ENCODE results near the gene LILRA6. TPM values are rescaled to one million over a fixed set of nuclear protein-coding genes. Genes with fewer than 3 reads are reported as not detected.

The LILRA6 gene
- total and polyA plus RNA-seq, 2 of the 13 experiments (the other 11 are each of a cell fraction or from before 2014, with no cell fraction given), result not detected

DNA sequence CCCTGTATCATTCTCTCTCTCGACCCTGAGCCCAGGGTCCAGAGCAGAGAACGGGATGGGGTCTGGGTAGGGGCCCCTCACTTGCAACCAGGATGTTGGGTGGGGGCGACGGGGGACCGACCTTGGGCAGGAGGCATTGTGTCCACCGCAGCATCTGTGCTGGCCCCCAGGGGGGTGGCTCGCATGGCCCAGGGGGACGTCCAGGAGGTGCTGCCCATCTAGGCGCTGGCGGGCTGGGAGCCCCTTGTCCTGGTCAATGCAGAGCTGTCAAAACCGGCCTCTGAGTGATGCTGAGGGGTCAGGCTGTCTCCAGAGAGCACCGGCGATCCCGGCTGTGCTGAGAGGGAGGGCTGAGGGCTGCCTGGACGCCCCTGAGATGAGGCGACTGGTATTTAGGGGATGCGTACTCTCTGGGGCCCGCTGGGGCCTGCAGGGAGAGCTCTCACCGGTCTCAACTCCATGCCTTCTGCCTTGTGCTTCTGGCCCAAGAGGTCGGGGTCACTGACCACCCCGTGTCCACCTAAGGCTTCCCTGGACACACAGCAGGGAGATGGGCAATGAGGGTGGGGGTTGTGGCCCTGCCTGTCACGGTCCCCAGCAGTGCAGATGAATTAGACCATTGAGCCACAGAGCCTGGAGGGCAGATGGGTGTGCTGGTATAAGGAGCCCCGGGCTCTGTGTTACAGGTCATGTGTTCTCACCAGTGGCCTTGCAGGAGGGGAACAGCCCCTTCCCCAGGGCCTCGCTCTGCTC, 33.4 kb downstream of the LILRA6 start (continued):
- TF ChIP-seq, protein P1, sequence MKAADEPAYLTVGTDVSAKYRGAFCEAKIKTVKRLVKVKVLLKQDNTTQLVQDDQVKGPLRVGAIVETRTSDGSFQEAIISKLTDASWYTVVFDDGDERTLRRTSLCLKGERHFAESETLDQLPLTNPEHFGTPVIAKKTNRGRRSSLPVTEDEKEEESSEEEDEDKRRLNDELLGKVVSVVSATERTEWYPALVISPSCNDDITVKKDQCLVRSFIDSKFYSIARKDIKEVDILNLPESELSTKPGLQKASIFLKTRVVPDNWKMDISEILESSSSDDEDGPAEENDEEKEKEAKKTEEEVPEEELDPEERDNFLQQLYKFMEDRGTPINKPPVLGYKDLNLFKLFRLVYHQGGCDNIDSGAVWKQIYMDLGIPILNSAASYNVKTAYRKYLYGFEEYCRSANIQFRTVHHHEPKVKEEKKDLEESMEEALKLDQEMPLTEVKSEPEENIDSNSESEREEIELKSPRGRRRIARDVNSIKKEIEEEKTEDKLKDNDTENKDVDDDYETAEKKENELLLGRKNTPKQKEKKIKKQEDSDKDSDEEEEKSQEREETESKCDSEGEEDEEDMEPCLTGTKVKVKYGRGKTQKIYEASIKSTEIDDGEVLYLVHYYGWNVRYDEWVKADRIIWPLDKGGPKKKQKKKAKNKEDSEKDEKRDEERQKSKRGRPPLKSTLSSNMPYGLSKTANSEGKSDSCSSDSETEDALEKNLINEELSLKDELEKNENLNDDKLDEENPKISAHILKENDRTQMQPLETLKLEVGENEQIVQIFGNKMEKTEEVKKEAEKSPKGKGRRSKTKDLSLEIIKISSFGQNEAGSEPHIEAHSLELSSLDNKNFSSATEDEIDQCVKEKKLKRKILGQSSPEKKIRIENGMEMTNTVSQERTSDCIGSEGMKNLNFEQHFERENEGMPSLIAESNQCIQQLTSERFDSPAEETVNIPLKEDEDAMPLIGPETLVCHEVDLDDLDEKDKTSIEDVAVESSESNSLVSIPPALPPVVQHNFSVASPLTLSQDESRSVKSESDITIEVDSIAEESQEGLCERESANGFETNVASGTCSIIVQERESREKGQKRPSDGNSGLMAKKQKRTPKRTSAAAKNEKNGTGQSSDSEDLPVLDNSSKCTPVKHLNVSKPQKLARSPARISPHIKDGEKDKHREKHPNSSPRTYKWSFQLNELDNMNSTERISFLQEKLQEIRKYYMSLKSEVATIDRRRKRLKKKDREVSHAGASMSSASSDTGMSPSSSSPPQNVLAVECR (CRISPR knock-in tag; IDR thresholded peaks at IDR 0.05; ENCODE audit: borderline replicate concordance), result peak; percentile 14; the same call in 1 of the 2 replicates
- TF ChIP-seq DR1 (CRISPR knock-in tag; IDR thresholded peaks at IDR 0.05) (0 out of 2 replicates have a peak, but pooled peaks have one; percentile 38), ZBTB20 (CRISPR knock-in tag; IDR thresholded peaks at IDR 0.05; ENCODE audit: borderline replicate concordance, low read depth) (0 out of 2 replicates have a peak, but pooled peaks have one; percentile 4), ISX (CRISPR knock-in tag; conservative IDR thresholded peaks at IDR 0.05) (no peak), HDAC6 (IDR thresholded peaks at IDR 0.05; ENCODE audit: low read depth, low read length) (no peak), ZNF687 (CRISPR knock-in tag; IDR thresholded peaks at IDR 0.05) (peak; percentile 52), POLR2A (IDR thresholded peaks at IDR 0.05; ENCODE audit: insufficient read depth in 1 of 2, low read depth in 2 of 2, low read length in 2 of 2) (peak in 1 of 2 experiments; percentile 28; a peak in 1 of 4 replicates), SCMH1 (CRISPR knock-in tag; IDR thresholded peaks at IDR 0.05; ENCODE audit: borderline replicate concordance) (no peak), ZNF737 (CRISPR knock-in tag; IDR thresholded peaks at IDR 0.05; ENCODE audit: borderline replicate concordance) (no peak), JUNB (CRISPR knock-in tag; IDR thresholded peaks at IDR 0.05; ENCODE audit: borderline replicate concordance) (no peak), RBM39 (IDR thresholded peaks at IDR 0.05; ENCODE audit: low read depth, low read length, poor library complexity, severe bottlenecking) (peak; percentile 46), SIX1 (CRISPR knock-in tag; IDR thresholded peaks at IDR 0.05; ENCODE audit: borderline replicate concordance) (no peak), ARNT2 (CRISPR knock-in tag; IDR thresholded peaks at IDR 0.05; ENCODE audit: low read depth) (0 out of 2 replicates have a peak, but pooled peaks have one; percentile 3), AGO2 (optimal IDR thresholded peaks at IDR 0.05; ENCODE audit: low read depth, low read length) (peak; percentile 98), ZNF20 (CRISPR knock-in tag; IDR thresholded peaks at IDR 0.05) (no peak), PBX2 (CRISPR knock-in tag; IDR thresholded peaks at IDR 0.05) (no peak), SALL2 (CRISPR knock-in tag; IDR thresholded peaks at IDR 0.05) (0 out of 2 replicates have a peak, but pooled peaks have one; percentile 61), MTA1 (CRISPR knock-in tag; IDR thresholded peaks at IDR 0.05; ENCODE audit: borderline replicate concordance) (0 out of 2 replicates have a peak, but pooled peaks have one; percentile 6), XRCC5 (optimal IDR thresholded peaks at IDR 0.05; ENCODE audit: low read length) (peak; percentile 20)

Measured in HepG2 (cell line).